WTC11 (cell line): ENCODE data around the gene NFKBIE. TPM values are rescaled to one million over a fixed set of nuclear protein-coding genes. Genes with fewer than 3 reads are reported as not detected.

Source experiments
- ATAC-seq: fragments of 200-7000 bp; cut with Tn5 transposase; 2 replicates; pipeline ENCODE4 v1.10.0; 2021; ENCODE audit warnings: mild to moderate bottlenecking, moderate library complexity
- CTCF ChIA-PET: fragments of 300-600 bp; sonication (Branson Sonifier 250); formaldehyde crosslinking; loops from one replicate; lab custom pipeline; 2021; ENCODE audit warnings: antibody characterized with exemption; lab: Charles Lee
- POLR2A ChIA-PET: fragments of 350-600 bp; sonication (Branson Sonifier 250); formaldehyde crosslinking; loops from one replicate; lab custom pipeline; 2021; ENCODE audit warnings: antibody characterized with exemption; lab: Charles Lee
- DNase-seq: peaks from one replicate; pipeline ENCODE4 v3.0.0; 2021; ENCODE audit warnings: low spot score
- H3K27ac Mint-ChIP-seq: 2 replicates; pipeline ENCODE4 v1.8.0; 2021; ENCODE audit warnings: mixed read lengths
- H3K27me3 Mint-ChIP-seq: 2 replicates; pipeline ENCODE4 v1.8.0; 2021; ENCODE audit warnings: low read depth, mild to moderate bottlenecking, moderate library complexity, mixed read lengths
- H3K36me3 Mint-ChIP-seq: 2 replicates; pipeline ENCODE4 v1.8.0; 2021; ENCODE audit warnings: mixed read lengths
- H3K4me1 Mint-ChIP-seq: 2 replicates; pipeline ENCODE4 v1.8.0; 2022; ENCODE audit warnings: mixed read lengths
- H3K4me3 Mint-ChIP-seq: 2 replicates; pipeline ENCODE4 v1.8.0; 2021; ENCODE audit warnings: mild to moderate bottlenecking, moderate library complexity, mixed read lengths
- H3K9me3 Mint-ChIP-seq: 2 replicates; pipeline ENCODE4 v1.8.0; 2021; ENCODE audit warnings: mixed read lengths
- ATF1 ChIP-seq: sonication (generic); formaldehyde crosslinking; IDR thresholded peaks from 2 replicates; pipeline ENCODE4 v1.8.1; 2023; ENCODE audit warnings: mild to moderate bottlenecking, moderate library complexity, missing genetic modification reagents
- ESRRA ChIP-seq: sonication (generic); formaldehyde crosslinking; IDR thresholded peaks from 2 replicates; pipeline ENCODE4 v1.8.1; 2022; ENCODE audit warnings: mild to moderate bottlenecking, missing genetic modification reagents, borderline replicate concordance
- FOXP1 ChIP-seq: sonication (generic); formaldehyde crosslinking; IDR thresholded peaks from 2 replicates; pipeline ENCODE4 v1.8.0; 2022; ENCODE audit warnings: missing genetic modification reagents, mild to moderate bottlenecking, moderate library complexity, borderline replicate concordance
- GRHL2 ChIP-seq: fragments of 250-450 bp; sonication (Bioruptor Pico); IDR thresholded peaks from 2 replicates; pipeline ENCODE4 v1.8.0; 2022; ENCODE audit warnings: mild to moderate bottlenecking, moderate library complexity; ENCODE audit not compliant: insufficient replicate concordance, severe bottlenecking
- GTF2I ChIP-seq: fragments of 250-450 bp; sonication (Bioruptor Pico); conservative IDR thresholded peaks from 2 replicates; pipeline ENCODE4 v1.4.0; 2021; ENCODE audit warnings: mild to moderate bottlenecking
- HMGA2 ChIP-seq: fragments of 250-450 bp; sonication (Bioruptor Pico); IDR thresholded peaks from 2 replicates; pipeline ENCODE4 v1.4.0; 2021; ENCODE audit warnings: mild to moderate bottlenecking, moderate library complexity
- MYBL2 ChIP-seq: sonication (generic); formaldehyde crosslinking; IDR thresholded peaks from 2 replicates; pipeline ENCODE4 v1.8.1; 2023; ENCODE audit warnings: mild to moderate bottlenecking, moderate library complexity, missing genetic modification reagents
- NFATC4 ChIP-seq: fragments of 250-450 bp; sonication (Bioruptor Pico); IDR thresholded peaks from 2 replicates; pipeline ENCODE4 v1.9.0; 2021; ENCODE audit warnings: mild to moderate bottlenecking
- NFYB ChIP-seq: sonication (generic); formaldehyde crosslinking; conservative IDR thresholded peaks from 2 replicates; pipeline ENCODE4 v1.8.0; 2022; ENCODE audit warnings: low read depth, missing genetic modification reagents
- SMAD3 ChIP-seq: sonication (generic); formaldehyde crosslinking; IDR thresholded peaks from 2 replicates; pipeline ENCODE4 v1.8.0; 2022; ENCODE audit warnings: missing genetic modification reagents, mild to moderate bottlenecking, borderline replicate concordance
- TP53 ChIP-seq: sonication (generic); formaldehyde crosslinking; IDR thresholded peaks from 2 replicates; pipeline ENCODE4 v1.8.1; 2023; ENCODE audit warnings: mild to moderate bottlenecking, missing genetic modification reagents
- total RNA-seq: library from RNA; stranded (reverse); gene quantifications from 3 replicates; pipeline ENCODE4 v1.2.3, GENCODE V29; 2021
- TF ChIP-seq, protein P1 (sequence below): sonication (generic); formaldehyde crosslinking; IDR thresholded peaks from 2 replicates; pipeline ENCODE4 v1.8.0; 2022; ENCODE audit warnings: mild to moderate bottlenecking, missing genetic modification reagents
- TF ChIP-seq, protein P2 (sequence below): fragments of 250-450 bp; sonication (Bioruptor Pico); IDR thresholded peaks from 2 replicates; pipeline ENCODE4 v1.8.0; 2021; ENCODE audit warnings: mild to moderate bottlenecking
- TF ChIP-seq, protein P3 (sequence below): sonication (generic); formaldehyde crosslinking; IDR thresholded peaks from 2 replicates; pipeline ENCODE4 v1.8.1; 2022; ENCODE audit warnings: missing genetic modification reagents, borderline replicate concordance
- TF ChIP-seq, protein P4 (sequence below): fragments of 250-450 bp; sonication (Bioruptor Pico); IDR thresholded peaks from 2 replicates; pipeline ENCODE4 v1.9.0; 2021; ENCODE audit warnings: moderate library complexity, mild to moderate bottlenecking, inconsistent platforms, borderline replicate concordance
- TF ChIP-seq, protein P5 (sequence below): sonication (generic); formaldehyde crosslinking; IDR thresholded peaks from 2 replicates; pipeline ENCODE4 v1.8.1; 2023; ENCODE audit warnings: mild to moderate bottlenecking, missing genetic modification reagents, moderate library complexity
- TF ChIP-seq, protein P6 (sequence below): fragments of 250-450 bp; sonication (Bioruptor Pico); IDR thresholded peaks from 2 replicates; pipeline ENCODE4 v1.9.0; 2021; ENCODE audit warnings: mild to moderate bottlenecking, borderline replicate concordance

Gene NFKBIE
- total RNA-seq, 1 experiment from 2014 or later: 10.3 TPM

DNA sequence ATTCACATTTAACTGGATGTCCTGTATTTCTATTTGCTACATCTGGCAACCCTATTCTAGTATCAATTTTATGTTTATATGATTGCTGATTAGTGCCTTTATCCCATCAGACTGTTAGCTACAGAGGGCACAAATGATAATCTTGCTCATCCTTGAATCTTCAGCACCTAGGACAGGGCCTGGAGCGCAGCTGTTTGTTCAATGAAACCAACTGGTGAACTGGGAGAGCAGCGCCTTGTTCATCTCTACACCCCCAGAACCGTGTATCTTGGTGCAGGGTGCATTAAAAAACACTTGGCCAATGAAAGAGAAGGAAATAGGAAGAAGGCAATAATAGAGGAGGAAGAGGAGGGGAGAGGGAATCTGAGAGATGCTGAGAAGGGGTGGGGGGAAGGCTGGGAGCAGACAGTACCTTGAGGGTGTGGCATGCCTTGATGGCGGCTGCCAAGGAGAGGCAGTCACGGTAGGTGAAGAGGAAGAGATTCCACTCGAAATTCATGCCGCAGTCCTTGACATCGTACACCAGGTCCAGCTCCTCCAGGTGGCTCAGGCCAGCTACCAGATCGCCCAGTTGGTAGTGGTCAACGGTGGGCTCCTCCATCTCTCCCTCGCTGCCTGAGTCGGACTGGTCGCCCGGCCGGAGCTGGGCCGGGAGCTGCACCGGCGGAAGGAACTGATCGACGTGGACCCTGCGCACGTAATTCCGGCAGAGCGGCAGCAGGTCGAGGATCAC, 20.4 kb upstream of the NFKBIE start:
- no peaks in the 10 kb centered on the region for H3K9me3 Mint-ChIP-seq
- H3K4me1 Mint-ChIP-seq: no peaks in the 10 kb centered on the region
- peak; percentile 57 for DNase-seq
- no peaks in the 10 kb centered on the region for H3K36me3 Mint-ChIP-seq
- CTCF ChIA-PET: interaction anchor here (0.8 to 1.9 kb wide), 3 partner anchors 15 to 27 kb away, joined by 5 to 10 read pairs (median 5); partner anchors contain the start of genes AARS2 and TMEM151B
- peak; percentile 72 for ATAC-seq
- POLR2A ChIA-PET: interaction anchor here (0.7 kb wide), 1 partner anchor 29 kb away, joined by 3 read pairs; no protein-coding TSS in a partner anchor
- H3K4me3 Mint-ChIP-seq: no peak overlapping the region
- peaks cover 57% of the 10 kb centered on the region for H3K27me3 Mint-ChIP-seq
- TF ChIP-seq FOXP1 (CRISPR knock-in tag): no peak
- TF ChIP-seq, protein P1, sequence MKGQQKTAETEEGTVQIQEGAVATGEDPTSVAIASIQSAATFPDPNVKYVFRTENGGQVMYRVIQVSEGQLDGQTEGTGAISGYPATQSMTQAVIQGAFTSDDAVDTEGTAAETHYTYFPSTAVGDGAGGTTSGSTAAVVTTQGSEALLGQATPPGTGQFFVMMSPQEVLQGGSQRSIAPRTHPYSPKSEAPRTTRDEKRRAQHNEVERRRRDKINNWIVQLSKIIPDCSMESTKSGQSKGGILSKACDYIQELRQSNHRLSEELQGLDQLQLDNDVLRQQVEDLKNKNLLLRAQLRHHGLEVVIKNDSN (CRISPR knock-in tag): peak; percentile 21; the same call in 1 of the 2 replicates
- no peak overlapping the region for H3K27ac Mint-ChIP-seq

DNA sequence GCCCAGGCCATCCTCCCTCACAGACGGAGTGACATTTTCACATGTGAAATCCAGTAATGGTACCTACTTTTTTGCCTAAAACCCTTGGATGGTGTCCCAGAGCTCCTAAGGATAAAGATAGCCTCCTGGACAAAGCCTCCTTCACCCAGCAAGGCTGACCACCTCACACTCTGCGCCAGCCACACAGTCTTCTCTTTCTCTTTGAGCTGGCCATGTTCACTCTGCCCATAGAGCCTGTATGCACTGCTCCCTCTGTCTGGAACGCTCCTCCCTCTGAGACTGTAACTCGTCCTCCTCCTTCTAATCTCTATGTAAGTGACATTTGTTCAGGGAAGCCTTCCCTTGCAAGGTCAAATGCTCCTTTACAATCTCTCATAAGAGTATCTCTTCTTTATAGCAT, 19.5 kb upstream of the NFKBIE start:
- Mint-ChIP-seq H3K27me3 (peaks cover 60% of the 10 kb centered on the region), H3K4me3 (no peak overlapping the region), H3K4me1 (no peaks in the 10 kb centered on the region), H3K36me3 (no peaks in the 10 kb centered on the region), H3K27ac (no peak overlapping the region), H3K9me3 (no peaks in the 10 kb centered on the region)
- ATAC-seq (no peak), DNase-seq (no peak)
- ChIA-PET CTCF (interaction anchor here (0.8 to 1.9 kb wide), 3 partner anchors 14 to 28 kb away, joined by 5 to 10 read pairs (median 5); partner anchors contain the start of genes AARS2 and TMEM151B), POLR2A (no interaction called here)
- TF ChIP-seq SMAD3 (CRISPR knock-in tag): no peak
- TF ChIP-seq MYBL2 (CRISPR knock-in tag): no peak
- no peak for TF ChIP-seq ATF1 (CRISPR knock-in tag)
- TF ChIP-seq TP53 (CRISPR knock-in tag): no peak
- TF ChIP-seq, protein P2, sequence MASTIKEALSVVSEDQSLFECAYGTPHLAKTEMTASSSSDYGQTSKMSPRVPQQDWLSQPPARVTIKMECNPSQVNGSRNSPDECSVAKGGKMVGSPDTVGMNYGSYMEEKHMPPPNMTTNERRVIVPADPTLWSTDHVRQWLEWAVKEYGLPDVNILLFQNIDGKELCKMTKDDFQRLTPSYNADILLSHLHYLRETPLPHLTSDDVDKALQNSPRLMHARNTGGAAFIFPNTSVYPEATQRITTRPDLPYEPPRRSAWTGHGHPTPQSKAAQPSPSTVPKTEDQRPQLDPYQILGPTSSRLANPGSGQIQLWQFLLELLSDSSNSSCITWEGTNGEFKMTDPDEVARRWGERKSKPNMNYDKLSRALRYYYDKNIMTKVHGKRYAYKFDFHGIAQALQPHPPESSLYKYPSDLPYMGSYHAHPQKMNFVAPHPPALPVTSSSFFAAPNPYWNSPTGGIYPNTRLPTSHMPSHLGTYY (CRISPR knock-in tag): no peak
- TF ChIP-seq, protein P3, sequence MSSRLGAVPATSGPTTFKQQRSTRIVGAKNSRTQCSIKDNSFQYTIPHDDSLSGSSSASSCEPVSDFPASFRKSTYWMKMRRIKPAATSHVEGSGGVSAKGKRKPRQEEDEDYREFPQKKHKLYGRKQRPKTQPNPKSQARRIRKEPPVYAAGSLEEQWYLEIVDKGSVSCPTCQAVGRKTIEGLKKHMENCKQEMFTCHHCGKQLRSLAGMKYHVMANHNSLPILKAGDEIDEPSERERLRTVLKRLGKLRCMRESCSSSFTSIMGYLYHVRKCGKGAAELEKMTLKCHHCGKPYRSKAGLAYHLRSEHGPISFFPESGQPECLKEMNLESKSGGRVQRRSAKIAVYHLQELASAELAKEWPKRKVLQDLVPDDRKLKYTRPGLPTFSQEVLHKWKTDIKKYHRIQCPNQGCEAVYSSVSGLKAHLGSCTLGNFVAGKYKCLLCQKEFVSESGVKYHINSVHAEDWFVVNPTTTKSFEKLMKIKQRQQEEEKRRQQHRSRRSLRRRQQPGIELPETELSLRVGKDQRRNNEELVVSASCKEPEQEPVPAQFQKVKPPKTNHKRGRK (CRISPR knock-in tag): no peak
- no peak for TF ChIP-seq NFATC4 (CRISPR knock-in tag)

DNA sequence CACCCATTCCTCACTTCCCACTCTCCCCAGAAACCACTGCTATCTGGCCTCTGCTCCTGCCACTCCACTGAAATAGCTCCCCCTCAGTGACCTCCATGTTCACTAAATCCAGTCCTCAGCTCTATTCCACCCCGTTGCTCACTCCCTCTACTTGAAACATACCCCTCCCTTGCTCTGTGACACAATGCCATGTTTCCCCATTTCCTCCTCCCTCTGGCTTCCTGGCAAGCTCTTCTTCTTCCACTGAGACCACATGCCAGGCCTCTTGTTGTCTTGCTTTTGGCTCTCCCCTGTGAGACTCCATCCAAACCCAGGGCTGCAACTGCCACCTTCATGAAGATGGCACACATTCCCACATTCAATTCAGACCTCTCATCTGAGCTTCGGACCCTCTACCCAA, 18.8 kb upstream of the NFKBIE start:
- no peak for DNase-seq
- Mint-ChIP-seq H3K36me3 (no peaks in the 10 kb centered on the region), H3K9me3 (no peaks in the 10 kb centered on the region), H3K4me3 (no peak overlapping the region), H3K4me1 (no peaks in the 10 kb centered on the region), H3K27me3 (peaks cover 60% of the 10 kb centered on the region), H3K27ac (no peak overlapping the region)
- POLR2A ChIA-PET: no interaction called here
- CTCF ChIA-PET: interaction anchor here (1.0 to 1.5 kb wide), 4 partner anchors 14 to 29 kb away, joined by 3 to 4 read pairs (median 3); partner anchors contain the start of genes AARS2 and TMEM151B
- ATAC-seq: no peak
- TF ChIP-seq, protein P4, sequence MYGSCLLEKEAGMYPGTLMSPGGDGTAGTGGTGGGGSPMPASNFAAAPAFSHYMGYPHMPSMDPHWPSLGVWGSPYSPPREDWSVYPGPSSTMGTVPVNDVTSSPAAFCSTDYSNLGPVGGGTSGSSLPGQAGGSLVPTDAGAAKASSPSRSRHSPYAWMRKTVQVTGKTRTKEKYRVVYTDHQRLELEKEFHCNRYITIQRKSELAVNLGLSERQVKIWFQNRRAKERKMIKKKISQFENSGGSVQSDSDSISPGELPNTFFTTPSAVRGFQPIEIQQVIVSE (CRISPR knock-in tag): no peak
- TF ChIP-seq FOXP1 (CRISPR knock-in tag) (no peak), SMAD3 (CRISPR knock-in tag) (no peak), GRHL2 (CRISPR knock-in tag) (no peak), NFATC4 (CRISPR knock-in tag) (no peak), ESRRA (no peak), NFYB (CRISPR knock-in tag) (no peak), HMGA2 (CRISPR knock-in tag) (no peak), GTF2I (no peak)
- TF ChIP-seq, protein P1 (CRISPR knock-in tag): no peak
- TF ChIP-seq, protein P5, sequence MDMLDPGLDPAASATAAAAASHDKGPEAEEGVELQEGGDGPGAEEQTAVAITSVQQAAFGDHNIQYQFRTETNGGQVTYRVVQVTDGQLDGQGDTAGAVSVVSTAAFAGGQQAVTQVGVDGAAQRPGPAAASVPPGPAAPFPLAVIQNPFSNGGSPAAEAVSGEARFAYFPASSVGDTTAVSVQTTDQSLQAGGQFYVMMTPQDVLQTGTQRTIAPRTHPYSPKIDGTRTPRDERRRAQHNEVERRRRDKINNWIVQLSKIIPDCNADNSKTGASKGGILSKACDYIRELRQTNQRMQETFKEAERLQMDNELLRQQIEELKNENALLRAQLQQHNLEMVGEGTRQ (CRISPR knock-in tag): no peak
- TF ChIP-seq, protein P6, sequence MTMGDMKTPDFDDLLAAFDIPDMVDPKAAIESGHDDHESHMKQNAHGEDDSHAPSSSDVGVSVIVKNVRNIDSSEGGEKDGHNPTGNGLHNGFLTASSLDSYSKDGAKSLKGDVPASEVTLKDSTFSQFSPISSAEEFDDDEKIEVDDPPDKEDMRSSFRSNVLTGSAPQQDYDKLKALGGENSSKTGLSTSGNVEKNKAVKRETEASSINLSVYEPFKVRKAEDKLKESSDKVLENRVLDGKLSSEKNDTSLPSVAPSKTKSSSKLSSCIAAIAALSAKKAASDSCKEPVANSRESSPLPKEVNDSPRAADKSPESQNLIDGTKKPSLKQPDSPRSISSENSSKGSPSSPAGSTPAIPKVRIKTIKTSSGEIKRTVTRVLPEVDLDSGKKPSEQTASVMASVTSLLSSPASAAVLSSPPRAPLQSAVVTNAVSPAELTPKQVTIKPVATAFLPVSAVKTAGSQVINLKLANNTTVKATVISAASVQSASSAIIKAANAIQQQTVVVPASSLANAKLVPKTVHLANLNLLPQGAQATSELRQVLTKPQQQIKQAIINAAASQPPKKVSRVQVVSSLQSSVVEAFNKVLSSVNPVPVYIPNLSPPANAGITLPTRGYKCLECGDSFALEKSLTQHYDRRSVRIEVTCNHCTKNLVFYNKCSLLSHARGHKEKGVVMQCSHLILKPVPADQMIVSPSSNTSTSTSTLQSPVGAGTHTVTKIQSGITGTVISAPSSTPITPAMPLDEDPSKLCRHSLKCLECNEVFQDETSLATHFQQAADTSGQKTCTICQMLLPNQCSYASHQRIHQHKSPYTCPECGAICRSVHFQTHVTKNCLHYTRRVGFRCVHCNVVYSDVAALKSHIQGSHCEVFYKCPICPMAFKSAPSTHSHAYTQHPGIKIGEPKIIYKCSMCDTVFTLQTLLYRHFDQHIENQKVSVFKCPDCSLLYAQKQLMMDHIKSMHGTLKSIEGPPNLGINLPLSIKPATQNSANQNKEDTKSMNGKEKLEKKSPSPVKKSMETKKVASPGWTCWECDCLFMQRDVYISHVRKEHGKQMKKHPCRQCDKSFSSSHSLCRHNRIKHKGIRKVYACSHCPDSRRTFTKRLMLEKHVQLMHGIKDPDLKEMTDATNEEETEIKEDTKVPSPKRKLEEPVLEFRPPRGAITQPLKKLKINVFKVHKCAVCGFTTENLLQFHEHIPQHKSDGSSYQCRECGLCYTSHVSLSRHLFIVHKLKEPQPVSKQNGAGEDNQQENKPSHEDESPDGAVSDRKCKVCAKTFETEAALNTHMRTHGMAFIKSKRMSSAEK (CRISPR knock-in tag): no peak
